Mesenchymal stem cell (in vitro differentiated cells and primary cell): Measurements from ENCODE around the gene SLC13A4. TPM values are rescaled to one million over a fixed set of nuclear protein-coding genes. Genes with fewer than 3 reads are reported as not detected.
"Not testable (repeated sequence)": the region's sequence is repeated elsewhere in the genome, so short reads cannot be mapped to it uniquely, and the experiment has no call there.

Experiments
- DNase-seq: peaks from one replicate; pipeline ENCODE4 v3.0.0-alpha.2; 2013
- H2AFZ ChIP-seq: one replicate; pipeline ENCODE4 v1.6.1; 2013; ENCODE audit warnings: low read depth, mild to moderate bottlenecking, control low read depth, inconsistent platforms, low read length, moderate library complexity
- H2AK5ac ChIP-seq: 2 replicates; pipeline ENCODE4 v1.6.1; 2013; ENCODE audit warnings: low read length, moderate library complexity, mild to moderate bottlenecking, inconsistent platforms; ENCODE audit not compliant: severe bottlenecking
- H2BK120ac ChIP-seq: one replicate; pipeline ENCODE4 v1.6.1; 2013; ENCODE audit warnings: low read depth, mild to moderate bottlenecking, inconsistent platforms, low read length, moderate library complexity
- H2BK12ac ChIP-seq, 2 experiments: one replicate each; pipeline ENCODE4 v1.6.1; 2013; ENCODE audit warnings: inconsistent platforms in 2 of 2, low read length in 2 of 2, mild to moderate bottlenecking in 2 of 2, moderate library complexity in 2 of 2, control low read depth in 1 of 2
- H2BK15ac ChIP-seq: one replicate; pipeline ENCODE4 v1.6.1; 2013; ENCODE audit warnings: mild to moderate bottlenecking, low read depth, inconsistent platforms; ENCODE audit not compliant: poor library complexity, severe bottlenecking
- H2BK5ac ChIP-seq: 2 replicates; pipeline ENCODE4 v1.6.1; 2013; ENCODE audit warnings: low read depth, mild to moderate bottlenecking, low read length, control low read depth, inconsistent platforms; ENCODE audit not compliant: poor library complexity, severe bottlenecking
- H3K14ac ChIP-seq, 2 experiments: one replicate each; pipeline ENCODE4 v1.6.1; 2013; ENCODE audit warnings: inconsistent platforms in 2 of 2, low read length in 2 of 2, control low read depth in 1 of 2, mild to moderate bottlenecking in 1 of 2, moderate library complexity in 1 of 2
- H3K18ac ChIP-seq, 2 experiments: one replicate each; pipeline ENCODE4 v1.6.1; 2013; ENCODE audit warnings: inconsistent platforms in 2 of 2, low read length in 2 of 2, control low read depth in 1 of 2, low read depth in 1 of 2, mild to moderate bottlenecking in 1 of 2
- H3K23ac ChIP-seq, 2 experiments: one replicate each; pipeline ENCODE4 v1.6.1; 2013; ENCODE audit warnings: inconsistent platforms in 2 of 2, low read length in 2 of 2, mild to moderate bottlenecking in 2 of 2, moderate library complexity in 2 of 2, control low read depth in 1 of 2
- H3K27ac ChIP-seq: 2 replicates; pipeline ENCODE4 v1.5.1; 2013; ENCODE audit warnings: mild to moderate bottlenecking, moderate library complexity, low read length, control low read depth, inconsistent platforms; ENCODE audit not compliant: poor library complexity, severe bottlenecking
- H3K27me3 ChIP-seq, 2 experiments: 2 replicates each; pipeline versions ENCODE4 v1.6.1 to v1.7.0; 2013; ENCODE audit warnings: low read length in 2 of 2, mild to moderate bottlenecking in 2 of 2, moderate library complexity in 2 of 2, control low read depth in 1 of 2, inconsistent platforms in 1 of 2; ENCODE audit not compliant: control insufficient read depth in 1 of 2, insufficient read depth in 1 of 2
- H3K36me3 ChIP-seq, 2 experiments: 2 replicates each; pipeline versions ENCODE4 v1.6.1 to v1.7.0; 2013; ENCODE audit warnings: low read length in 2 of 2, control low read depth in 1 of 2, inconsistent platforms in 1 of 2, low read depth in 1 of 2, mild to moderate bottlenecking in 1 of 2; ENCODE audit not compliant: insufficient read depth in 2 of 2, control insufficient read depth in 1 of 2
- H3K4ac ChIP-seq, 2 experiments: one replicate each; pipeline ENCODE4 v1.6.1; 2013; ENCODE audit warnings: inconsistent platforms in 2 of 2, low read length in 2 of 2, mild to moderate bottlenecking in 2 of 2, moderate library complexity in 2 of 2, control low read depth in 1 of 2, low read depth in 1 of 2
- H3K4me1 ChIP-seq: 2 replicates; pipeline ENCODE4 v1.6.1; 2013; ENCODE audit warnings: low read depth, low read length, control low read depth; ENCODE audit not compliant: control insufficient read depth, insufficient read depth
- H3K4me2 ChIP-seq: 2 replicates; pipeline ENCODE4 v1.6.1; 2013; ENCODE audit warnings: low read length, mild to moderate bottlenecking, inconsistent platforms; ENCODE audit not compliant: poor library complexity, severe bottlenecking
- H3K4me3 ChIP-seq, 2 experiments: 2 replicates each; pipeline versions ENCODE4 v1.5.1 to v1.7.0; 2013; ENCODE audit warnings: low read length in 2 of 2, mild to moderate bottlenecking in 2 of 2, control low read depth in 1 of 2, low read depth in 1 of 2; ENCODE audit not compliant: insufficient read depth in 1 of 2
- H3K79me1 ChIP-seq: replicated peaks from 2 replicates; pipeline ENCODE4 v1.6.1; 2013; ENCODE audit warnings: mild to moderate bottlenecking, control low read depth, low read length, inconsistent platforms; ENCODE audit not compliant: poor library complexity, severe bottlenecking
- H3K9ac ChIP-seq: 2 replicates; pipeline ENCODE4 v1.7.0; 2013; ENCODE audit warnings: mild to moderate bottlenecking, low read length, moderate library complexity
- H3K9me3 ChIP-seq: 2 replicates; pipeline ENCODE4 v1.7.0; 2013; ENCODE audit warnings: mild to moderate bottlenecking, low read length; ENCODE audit not compliant: control insufficient read depth
- H4K8ac ChIP-seq: one replicate; pipeline ENCODE4 v1.6.1; 2013; ENCODE audit warnings: inconsistent platforms, mild to moderate bottlenecking, low read length, moderate library complexity
- H4K91ac ChIP-seq: one replicate; pipeline ENCODE4 v1.6.1; 2013; ENCODE audit warnings: mild to moderate bottlenecking, low read length, inconsistent platforms
- WGBS: methylation state at CpG from one replicate; pipeline ENCODE4 v1.1.7; 2013; ENCODE audit warnings: mixed read lengths; 5-methylcytosine and 5-hydroxymethylcytosine counted together
- polyA plus RNA-seq, 2 experiments: library from polyadenylated mRNA; stranded (reverse); fragments of 200-250 nt; gene quantifications; one replicate each; pipeline ENCODE4 v1.2.3, GENCODE V29; 2013

SLC13A4 gene, protein sequence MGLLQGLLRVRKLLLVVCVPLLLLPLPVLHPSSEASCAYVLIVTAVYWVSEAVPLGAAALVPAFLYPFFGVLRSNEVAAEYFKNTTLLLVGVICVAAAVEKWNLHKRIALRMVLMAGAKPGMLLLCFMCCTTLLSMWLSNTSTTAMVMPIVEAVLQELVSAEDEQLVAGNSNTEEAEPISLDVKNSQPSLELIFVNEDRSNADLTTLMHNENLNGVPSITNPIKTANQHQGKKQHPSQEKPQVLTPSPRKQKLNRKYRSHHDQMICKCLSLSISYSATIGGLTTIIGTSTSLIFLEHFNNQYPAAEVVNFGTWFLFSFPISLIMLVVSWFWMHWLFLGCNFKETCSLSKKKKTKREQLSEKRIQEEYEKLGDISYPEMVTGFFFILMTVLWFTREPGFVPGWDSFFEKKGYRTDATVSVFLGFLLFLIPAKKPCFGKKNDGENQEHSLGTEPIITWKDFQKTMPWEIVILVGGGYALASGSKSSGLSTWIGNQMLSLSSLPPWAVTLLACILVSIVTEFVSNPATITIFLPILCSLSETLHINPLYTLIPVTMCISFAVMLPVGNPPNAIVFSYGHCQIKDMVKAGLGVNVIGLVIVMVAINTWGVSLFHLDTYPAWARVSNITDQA
- polyA plus RNA-seq (2013, experiment 1 of 2): not detected
- 0.05 TPM for polyA plus RNA-seq (2013, experiment 2 of 2)

- H3K4me1 ChIP-seq: peaks cover 2% of the 10 kb centered on the region
- H4K8ac ChIP-seq: no peak within 1 kb of the TSS
- no peak within 1 kb of the TSS for H2BK120ac ChIP-seq
- H3K23ac ChIP-seq: no peak within 1 kb of the TSS
- H3K27me3 ChIP-seq: peaks cover 0 to 35% of the 10 kb centered on the region in 2 experiments
- H3K4me2 ChIP-seq: peak within 1 kb of the TSS; percentile 36
- no peak within 1 kb of the TSS for H3K14ac ChIP-seq
- H2AK5ac ChIP-seq: no peak within 1 kb of the TSS
- H2BK5ac ChIP-seq: no peak within 1 kb of the TSS
- H3K27ac ChIP-seq: no peak within 1 kb of the TSS
- no peak for DNase-seq
- H3K4me3 ChIP-seq: no peak within 1 kb of the TSS
- H3K18ac ChIP-seq: no peak within 1 kb of the TSS
- WGBS: 56% methylated on average over 11 of the region's 11 CpGs
- no peak within 1 kb of the TSS for H2BK12ac ChIP-seq
- no peaks in the 10 kb centered on the region for H3K79me1 ChIP-seq
- H4K91ac ChIP-seq: no peak within 1 kb of the TSS
- H2BK15ac ChIP-seq: no peak within 1 kb of the TSS
- H3K9ac ChIP-seq: no peak within 1 kb of the TSS
- peaks cover 0 to 84% of the 10 kb centered on the region in 2 experiments for H3K36me3 ChIP-seq
- H3K9me3 ChIP-seq: no peaks in the 10 kb centered on the region
- no peak within 1 kb of the TSS for H2AFZ ChIP-seq
- H3K4ac ChIP-seq: no peak within 1 kb of the TSS
Measured at GRCh38 chr7:135728136-135728669, at the start of gene SLC13A4. Gene SLC13A4 (minus strand): TSS chr7:135728186. CDS start chr7:135727496, 690 bp downstream.

- H4K8ac ChIP-seq, H2BK12ac ChIP-seq, H3K9ac ChIP-seq, H3K4me1 ChIP-seq, DNase-seq, H2BK120ac ChIP-seq, H3K4me3 ChIP-seq, H3K27me3 ChIP-seq, H3K18ac ChIP-seq, H3K4ac ChIP-seq, H3K4me2 ChIP-seq, H2AFZ ChIP-seq, H3K27ac ChIP-seq, H2BK15ac ChIP-seq, H2AK5ac ChIP-seq, H3K23ac ChIP-seq, H3K36me3 ChIP-seq, H2BK5ac ChIP-seq, H3K79me1 ChIP-seq, H4K91ac ChIP-seq, H3K14ac ChIP-seq: not testable (repeated sequence)
- 97% methylated on average over 8 of the region's 8 CpGs for WGBS
- peaks cover 13% of the 10 kb centered on the region for H3K9me3 ChIP-seq
Measured at GRCh38 chr7:135775915-135776314, 47.9 kb upstream of the SLC13A4 start.

- Histone ChIP-seq H3K4me2 (no peak overlapping the region), H3K23ac (no peak overlapping the region), H3K4ac (no peak overlapping the region), H4K91ac (no peak overlapping the region), H3K9me3 (peaks cover 13% of the 10 kb centered on the region), H2AK5ac (no peak overlapping the region), H3K18ac (no peak overlapping the region), H3K79me1 (no peaks in the 10 kb centered on the region), H3K4me3 (no peak overlapping the region), H2BK15ac (no peak overlapping the region), H2BK5ac (no peak overlapping the region), H2BK120ac (no peak overlapping the region), H3K27me3 (no peaks in the 10 kb centered on the region), H3K4me1 (no peaks in the 10 kb centered on the region), H3K9ac (no peak overlapping the region), H4K8ac (no peak overlapping the region), H2BK12ac (peak overlapping the region in 1 of 2 experiments; percentile 59), H2AFZ (no peak overlapping the region), H3K14ac (no peak overlapping the region), H3K36me3 (no peaks in the 10 kb centered on the region), H3K27ac (no peak overlapping the region)
- peak; percentile 33 for DNase-seq
- WGBS: 98% methylated on average over 2 of the region's 2 CpGs
Measured at GRCh38 chr7:135775230-135775629, 47.2 kb upstream of the SLC13A4 start.

DNA sequence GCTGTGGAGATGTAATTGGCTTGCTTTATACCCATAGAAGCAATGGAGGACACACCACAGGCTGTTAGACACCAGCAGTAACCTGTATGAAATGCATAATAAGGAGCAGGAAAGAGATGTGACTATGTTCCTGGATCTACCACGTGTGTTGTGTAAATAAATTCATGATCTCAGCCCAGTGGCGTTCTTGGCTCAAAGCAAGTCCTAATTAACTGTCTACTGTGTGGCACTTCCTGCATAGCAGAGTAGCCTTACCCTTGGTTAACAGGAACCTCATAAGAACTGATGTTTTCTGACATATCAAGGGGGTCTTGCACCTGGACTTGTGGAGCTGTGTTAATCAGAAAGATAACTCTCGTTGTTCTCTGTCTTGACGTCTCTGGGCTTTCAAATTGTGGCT is 46.3 kb upstream of the SLC13A4 start:
- Histone ChIP-seq H3K9ac (no peak overlapping the region), H2AK5ac (no peak overlapping the region), H3K14ac (peak overlapping the region in 1 of 2 experiments; percentile 41), H3K36me3 (no peaks in the 10 kb centered on the region), H2BK15ac (no peak overlapping the region), H3K27me3 (no peaks in the 10 kb centered on the region), H4K8ac (no peak overlapping the region), H3K23ac (no peak overlapping the region), H3K79me1 (no peaks in the 10 kb centered on the region), H3K27ac (no peak overlapping the region), H2BK12ac (peak overlapping the region in 1 of 2 experiments; percentile 46), H2BK120ac (no peak overlapping the region), H2BK5ac (no peak overlapping the region), H4K91ac (no peak overlapping the region), H3K18ac (no peak overlapping the region), H3K4me3 (no peak overlapping the region), H2AFZ (no peak overlapping the region), H3K4me2 (no peak overlapping the region), H3K4ac (no peak overlapping the region), H3K4me1 (no peaks in the 10 kb centered on the region), H3K9me3 (peaks cover 13% of the 10 kb centered on the region)
- 36% methylated on average over 4 of the region's 4 CpGs for WGBS
- peak; percentile 74 for DNase-seq
